GM21619 (cell line): ENCODE results near the gene CELF4.
"Not testable (repeated sequence)": the region's sequence is repeated elsewhere in the genome, so short reads cannot be mapped to it uniquely, and the experiment has no call there.

Source experiments
- ATAC-seq: cut with Tn5 transposase; IDR thresholded peaks from one replicate; pipeline ENCODE4 v1.9.1; 2021; ENCODE audit not compliant: unreplicated experiment

Gene CELF4

GRCh38 chr18:37375181-37375580, 190.4 kb downstream of the CELF4 start:
- ATAC-seq, result no peak

GRCh38 chr18:37368110-37368954, 197.3 kb downstream of the CELF4 start:
- no peak for ATAC-seq

- ATAC-seq, result no peak
These were observed 201.4 kb downstream of the CELF4 start for GRCh38 chr18:37364237-37364636.

- ATAC-seq, result no peak
These were observed 203.3 kb downstream of the CELF4 start for GRCh38 chr18:37362158-37362890.

GRCh38 chr18:37361335-37362157, 204.1 kb downstream of the CELF4 start:
- no peak for ATAC-seq

GRCh38 chr18:37358061-37358460, 207.5 kb downstream of the CELF4 start:
- ATAC-seq, result not testable (repeated sequence)

GRCh38 chr18:37355772-37356171, 209.8 kb downstream of the CELF4 start:
- ATAC-seq, result no peak

GRCh38 chr18:37351110-37351509, 214.5 kb downstream of the CELF4 start:
- ATAC-seq, result no peak

GRCh38 chr18:37348729-37349128, 216.9 kb downstream of the CELF4 start:
- no peak for ATAC-seq

GRCh38 chr18:37346048-37346447, 219.6 kb downstream of the CELF4 start:
- no peak for ATAC-seq

GRCh38 chr18:37343542-37343851, 222.1 kb downstream of the CELF4 start:
- ATAC-seq, result no peak

- no peak for ATAC-seq
These were observed 224.0 kb downstream of the CELF4 start for GRCh38 chr18:37341473-37342086.

GRCh38 chr18:37341016-37341415, 224.6 kb downstream of the CELF4 start:
- no peak for ATAC-seq

- no peak for ATAC-seq
These were observed 225.8 kb downstream of the CELF4 start for GRCh38 chr18:37339701-37340215.

GRCh38 chr18:37336568-37337285, 228.9 kb downstream of the CELF4 start:
- no peak for ATAC-seq

- no peak for ATAC-seq
These were observed 230.2 kb downstream of the CELF4 start for GRCh38 chr18:37335409-37335736.

GRCh38 chr18:37334631-37335408, 230.8 kb downstream of the CELF4 start:
- no peak for ATAC-seq

- no peak for ATAC-seq
These were observed 232.8 kb downstream of the CELF4 start for GRCh38 chr18:37332628-37333420.

- no peak for ATAC-seq
These were observed 233.4 kb downstream of the CELF4 start for GRCh38 chr18:37332219-37332618.
